DMS79 treated with DMSO at 0.1 percent for 48 hours (cell line): ENCODE data around the gene IFI44.
A peak's percentile ranks its signal among the peaks of the same experiment; 100 is the strongest.

Experiments used
- DNase-seq: peaks from one replicate; lab custom pipeline; 2025; lab: John Stamatoyannopoulos, UW

The IFI44 gene

GRCh38 chr1:78649628-78650027 is at the start of gene IFI44:
Gene IFI44, plus strand, starts transcription at chr1:78649831. Its CDS starts 365 bp downstream, at chr1:78650196.
- DNase-seq = no peak

GRCh38 chr1:78601068-78601467 is 48.6 kb upstream of the IFI44 start:
- no peak for DNase-seq

GRCh38 chr1:78603206-78603605 is 46.4 kb upstream of the IFI44 start:
- DNase-seq = no peak

- no peak for DNase-seq
Measured at GRCh38 chr1:78604643-78605042, 45.0 kb upstream of the IFI44 start.

GRCh38 chr1:78606274-78606673 is 43.4 kb upstream of the IFI44 start:
- DNase-seq = no peak

GRCh38 chr1:78607334-78607927 is 42.2 kb upstream of the IFI44 start:
- DNase-seq = no peak

- no peak for DNase-seq
Measured at GRCh38 chr1:78607944-78608343, 41.7 kb upstream of the IFI44 start.

GRCh38 chr1:78617615-78618026 is 32.0 kb upstream of the IFI44 start:
- peak; percentile 8 for DNase-seq

- DNase-seq = no peak
Measured at GRCh38 chr1:78619032-78619431, 30.6 kb upstream of the IFI44 start.

GRCh38 chr1:78619446-78619802 is 30.2 kb upstream of the IFI44 start:
- no peak for DNase-seq

GRCh38 chr1:78619803-78620579 is 29.6 kb upstream of the IFI44 start, which contains the start of gene IFI44L:
Gene IFI44L, plus strand, starts transcription at chr1:78620448. Its CDS starts 7,468 bp downstream, at chr1:78627916.
- DNase-seq = no peak

- no peak for DNase-seq
Measured at GRCh38 chr1:78620666-78621065, 29.0 kb upstream of the IFI44 start.

GRCh38 chr1:78622548-78622947 is 27.1 kb upstream of the IFI44 start:
- DNase-seq = no peak

GRCh38 chr1:78624035-78624434 is 25.6 kb upstream of the IFI44 start:
- no peak for DNase-seq

- no peak for DNase-seq
Measured at GRCh38 chr1:78627321-78627720, 22.3 kb upstream of the IFI44 start.

GRCh38 chr1:78630600-78630999 is 19.0 kb upstream of the IFI44 start:
- DNase-seq = no peak

- no peak for DNase-seq
Measured at GRCh38 chr1:78633209-78633608, 16.4 kb upstream of the IFI44 start.

GRCh38 chr1:78640462-78640861 is 9.2 kb upstream of the IFI44 start:
- no peak for DNase-seq

- no peak for DNase-seq
Measured at GRCh38 chr1:78641558-78641957, 8.1 kb upstream of the IFI44 start.

- DNase-seq = no peak
Measured at GRCh38 chr1:78645723-78646122, 3.9 kb upstream of the IFI44 start.

- no peak for DNase-seq
Measured at GRCh38 chr1:78647238-78647637, 2.4 kb upstream of the IFI44 start.

GRCh38 chr1:78650114-78650660 is 556 bp downstream of the IFI44 start:
- DNase-seq = no peak

GRCh38 chr1:78651241-78651640 is 1.6 kb downstream of the IFI44 start:
- DNase-seq = no peak
